Activated T-cell treated with anti-CD3 and anti-CD28 coated beads, Interleukin-2, amount 50 U/mL, for 48 hours (primary cell): Measurements from ENCODE around the gene EDDM3A.
"Not testable (repeated sequence)": the region's sequence is repeated elsewhere in the genome, so short reads cannot be mapped to it uniquely, and the experiment has no call there.

Source experiments
- DNase-seq, 2 experiments: peaks; one replicate each; pipeline ENCODE4 v3.0.0-alpha.2; 2020

Gene EDDM3A

GRCh38 chr14:20733684-20734429 lies 11.8 kb upstream of the EDDM3A start:
- no peak for DNase-seq

DNA sequence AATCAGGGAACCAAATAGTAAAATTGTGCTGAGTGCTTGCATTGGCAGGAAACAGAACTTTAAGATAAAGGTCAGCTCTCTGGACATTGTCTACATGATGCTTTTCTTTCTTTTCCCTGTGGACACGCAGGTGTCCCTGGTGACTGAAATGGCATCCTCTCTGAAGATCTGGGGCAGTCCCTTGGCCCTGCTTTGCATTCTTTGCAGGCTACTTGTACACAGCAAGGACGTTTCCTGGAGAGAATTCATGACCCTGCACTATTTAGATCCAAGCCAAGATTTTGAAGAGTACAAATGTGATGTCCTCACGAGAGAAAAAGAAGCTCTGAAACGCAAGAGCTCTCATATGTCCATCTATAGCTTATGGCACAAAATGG lies 11.3 kb upstream of the EDDM3A start:
- DNase-seq: no peak

- not testable (repeated sequence) for DNase-seq
Measured at GRCh38 chr14:20738292-20738691, 7.4 kb upstream of the EDDM3A start.

- DNase-seq: no peak
Measured at GRCh38 chr14:20742132-20742531, 3.6 kb upstream of the EDDM3A start.

- no peak for DNase-seq
Measured at GRCh38 chr14:20743556-20743955, 2.1 kb upstream of the EDDM3A start.

GRCh38 chr14:20746566-20746965 lies 879 bp downstream of the EDDM3A start:
- DNase-seq: no peak

- no peak for DNase-seq
Measured at GRCh38 chr14:20748439-20748838, 2.8 kb downstream of the EDDM3A start.

DNA sequence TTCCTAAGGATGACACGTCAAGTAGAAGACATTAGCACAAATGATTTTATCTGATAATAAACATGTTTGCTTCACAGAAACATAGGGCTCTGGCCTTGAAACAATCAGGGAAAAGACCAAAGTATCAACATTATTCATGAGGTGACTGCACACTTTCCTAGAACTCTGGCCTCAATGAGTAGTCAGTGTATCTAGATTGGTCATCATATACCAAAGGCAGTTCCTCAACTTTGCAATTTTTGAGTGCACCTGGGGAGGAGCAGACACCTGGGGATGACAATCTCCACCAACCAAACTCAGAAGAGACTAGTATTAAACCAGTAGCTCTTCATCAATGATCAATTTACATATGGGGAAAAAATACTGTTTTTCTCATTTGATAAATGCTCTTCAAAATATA lies 4.5 kb downstream of the EDDM3A start:
- DNase-seq: no peak

DNA sequence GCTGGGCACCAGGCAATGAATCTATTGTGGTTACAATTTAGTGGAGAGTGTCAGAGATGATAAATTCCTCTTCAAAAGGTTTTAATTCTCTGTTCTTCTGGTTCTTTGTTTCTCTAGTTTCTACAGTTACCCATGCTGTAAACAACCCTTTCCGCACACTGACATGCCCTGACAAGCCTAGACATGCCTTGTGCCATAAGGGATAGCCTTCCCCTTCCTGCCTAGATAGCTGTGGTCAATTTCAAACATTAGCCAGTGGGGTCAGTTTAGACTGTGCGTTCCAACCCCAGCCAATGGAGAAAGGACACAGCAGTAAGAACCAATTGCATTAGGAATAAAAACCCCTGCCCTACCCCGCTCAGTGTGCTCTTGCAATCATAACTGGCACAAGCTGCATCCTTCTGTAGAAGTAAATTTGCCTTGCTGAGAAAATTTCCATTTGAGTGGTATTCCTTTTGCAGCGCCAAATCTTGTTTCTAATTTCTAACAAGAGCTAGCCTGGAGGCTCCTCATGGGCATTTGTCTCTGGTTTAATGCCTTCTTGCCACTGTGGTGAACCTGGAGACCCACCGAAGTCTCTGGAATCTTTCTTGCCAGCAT lies 6.4 kb downstream of the EDDM3A start:
- no peak for DNase-seq

DNA sequence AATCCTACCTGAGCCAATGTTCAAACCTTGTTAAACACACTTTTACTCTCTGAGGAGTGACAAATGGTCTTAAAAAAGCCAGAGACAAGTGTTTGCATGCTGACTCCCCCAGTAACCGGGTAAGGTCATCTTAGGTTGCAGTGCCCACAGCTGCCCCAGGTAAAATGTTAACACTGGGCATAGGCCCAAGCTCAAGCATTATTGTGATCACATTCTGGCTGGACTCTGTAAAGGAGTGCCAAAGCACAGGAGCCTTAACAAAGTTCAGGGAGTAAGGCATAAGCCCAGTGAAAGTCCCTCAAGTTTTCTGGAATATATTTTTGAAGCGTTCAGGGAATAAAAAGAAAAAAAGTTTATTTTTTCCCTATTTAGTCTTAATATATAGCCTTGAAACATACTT lies 8.6 kb downstream of the EDDM3A start:
- no peak for DNase-seq

DNA sequence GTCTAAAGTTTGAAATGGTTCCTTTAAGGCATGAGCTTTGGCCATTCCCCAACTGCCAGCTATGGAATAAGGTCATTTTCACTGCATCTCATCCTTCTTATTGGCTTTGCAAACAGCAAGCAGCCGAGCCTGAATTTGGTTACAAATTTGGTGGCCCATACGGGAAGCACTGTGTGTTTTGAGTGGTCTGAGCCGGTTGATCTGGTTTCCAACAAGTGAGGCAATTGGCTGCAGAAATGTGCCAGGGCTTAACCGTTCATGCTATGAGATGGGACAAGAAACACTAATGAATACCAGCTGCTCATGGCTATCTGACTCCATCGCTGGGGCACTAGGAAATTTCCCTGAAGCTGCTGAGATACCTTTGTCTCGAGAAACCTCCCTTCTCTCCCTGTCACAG lies 9.3 kb downstream of the EDDM3A start:
- DNase-seq: no peak

- peak; percentile 24 to 36 for DNase-seq
Measured at GRCh38 chr14:20757965-20758364, 12.3 kb downstream of the EDDM3A start.

DNA sequence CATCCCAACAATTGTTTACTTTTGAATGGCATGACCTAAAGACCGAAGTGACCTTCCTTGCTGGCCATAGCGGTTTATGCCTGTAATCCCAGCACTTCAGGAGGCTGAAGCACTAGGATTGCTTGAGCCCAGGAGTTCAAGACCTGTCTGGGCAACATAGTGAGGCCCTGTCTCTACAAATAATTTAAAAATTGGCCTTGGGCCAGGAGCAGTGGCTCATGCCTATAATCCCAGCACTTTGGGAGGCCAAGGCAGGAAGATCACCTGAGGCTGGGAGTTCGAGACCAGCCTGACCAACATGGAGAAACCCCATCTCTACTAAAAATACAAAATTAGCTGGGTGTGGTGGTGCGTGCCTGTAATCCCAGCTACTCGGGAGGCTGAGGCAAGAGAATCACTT lies 13.8 kb downstream of the EDDM3A start:
- not testable (repeated sequence) for DNase-seq

DNA sequence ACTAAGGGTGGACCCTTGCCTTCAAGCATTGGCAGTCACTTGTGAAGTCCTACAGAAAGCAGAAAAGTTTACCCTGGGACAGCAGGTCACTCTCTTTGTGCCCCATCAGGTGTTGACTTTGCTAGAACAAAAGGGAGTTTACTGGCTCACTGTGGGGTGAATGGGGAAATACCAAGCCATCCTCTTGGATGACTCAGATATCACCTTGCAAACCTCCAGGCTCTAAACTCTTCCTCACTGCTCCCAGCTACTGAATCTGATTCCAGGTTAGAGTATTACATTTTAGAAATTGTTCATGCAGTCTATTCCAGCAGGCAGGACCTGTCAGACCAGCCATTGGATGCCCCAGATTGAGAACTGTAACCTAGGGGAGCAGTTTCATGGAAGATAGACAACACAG lies 15.3 kb downstream of the EDDM3A start:
- DNase-seq: no peak

DNA sequence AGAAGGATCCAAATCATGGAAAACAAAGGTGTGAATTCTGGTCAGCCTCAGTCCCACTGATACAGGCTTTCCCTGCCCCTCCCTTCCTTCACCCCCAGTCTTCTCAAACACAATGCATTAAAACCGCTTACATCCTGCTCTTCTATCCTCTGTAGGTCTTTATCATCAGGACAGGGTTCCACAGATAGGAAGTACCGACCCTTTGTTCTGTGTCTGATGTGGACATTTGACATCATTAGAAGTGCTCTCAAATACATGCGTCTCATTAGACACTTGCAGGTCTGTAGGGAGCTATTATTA lies 22.9 kb downstream of the EDDM3A start:
- DNase-seq: no peak

- DNase-seq: no peak
Measured at GRCh38 chr14:20769421-20769820, 23.7 kb downstream of the EDDM3A start.

- no peak for DNase-seq
Measured at GRCh38 chr14:20772650-20773049, 27.0 kb downstream of the EDDM3A start.

- no peak for DNase-seq
Measured at GRCh38 chr14:20774258-20774824, 28.7 kb downstream of the EDDM3A start.

DNA sequence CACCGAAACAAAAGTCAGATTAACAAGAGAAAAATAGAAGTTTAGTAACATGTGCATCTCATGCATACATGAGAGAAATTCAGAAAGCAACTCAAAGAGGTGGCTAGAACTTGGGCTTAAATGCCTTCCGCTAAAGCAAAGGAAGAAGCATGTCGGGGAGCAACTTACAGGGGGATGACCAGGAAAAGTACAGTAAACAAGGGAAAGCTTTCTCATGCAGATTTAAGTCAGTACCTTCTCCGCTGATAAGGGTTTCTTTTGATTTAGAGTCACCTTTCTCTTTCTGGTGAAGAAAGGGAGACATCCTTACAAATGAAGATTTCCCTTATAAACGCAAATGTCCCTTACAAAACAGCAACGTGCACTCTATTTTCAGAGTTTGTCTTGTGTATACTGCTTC lies 29.4 kb downstream of the EDDM3A start:
- no peak for DNase-seq

GRCh38 chr14:20775901-20776300 lies 30.2 kb downstream of the EDDM3A start:
- no peak for DNase-seq

- peak; percentile 26 to 28 for DNase-seq
Measured at GRCh38 chr14:20781803-20782202, 36.1 kb downstream of the EDDM3A start.

- DNase-seq: peak in 1 of 2 experiments; percentile 22
Measured at GRCh38 chr14:20782280-20782890, 36.7 kb downstream of the EDDM3A start.

DNA sequence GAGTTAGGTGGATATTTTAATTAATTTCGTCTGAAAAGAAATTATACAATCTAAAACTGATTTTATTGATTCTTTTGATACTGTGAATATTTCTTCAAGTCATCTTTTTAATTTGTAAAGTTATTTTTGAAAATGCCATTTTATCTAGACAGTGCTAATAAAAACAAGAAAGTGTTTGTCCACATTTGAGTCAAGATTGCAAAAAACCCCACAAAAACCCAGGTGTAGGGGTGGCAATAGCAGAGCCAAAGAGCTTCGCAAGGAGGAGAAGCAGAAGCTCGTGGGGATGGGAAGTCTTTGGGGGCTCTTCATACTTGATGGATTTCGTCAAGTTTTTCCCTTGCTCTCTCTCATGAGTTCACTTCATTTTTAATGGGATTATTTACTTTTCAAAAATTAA lies 41.3 kb downstream of the EDDM3A start:
- DNase-seq: no peak

- no peak for DNase-seq
Measured at GRCh38 chr14:20789230-20789813, 43.6 kb downstream of the EDDM3A start.
